GM21529 (cell line): ENCODE data around the gene LORICRIN.
"Not testable (repeated sequence)": the region's sequence is repeated elsewhere in the genome, so short reads cannot be mapped to it uniquely, and the experiment has no call there.

Experiments used
- ATAC-seq: cut with Tn5 transposase; IDR thresholded peaks from one replicate; pipeline ENCODE4 v1.9.1; 2021; ENCODE audit not compliant: unreplicated experiment

LORICRIN gene, protein sequence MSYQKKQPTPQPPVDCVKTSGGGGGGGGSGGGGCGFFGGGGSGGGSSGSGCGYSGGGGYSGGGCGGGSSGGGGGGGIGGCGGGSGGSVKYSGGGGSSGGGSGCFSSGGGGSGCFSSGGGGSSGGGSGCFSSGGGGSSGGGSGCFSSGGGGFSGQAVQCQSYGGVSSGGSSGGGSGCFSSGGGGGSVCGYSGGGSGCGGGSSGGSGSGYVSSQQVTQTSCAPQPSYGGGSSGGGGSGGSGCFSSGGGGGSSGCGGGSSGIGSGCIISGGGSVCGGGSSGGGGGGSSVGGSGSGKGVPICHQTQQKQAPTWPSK

GRCh38 chr1:153259387-153259786 is at the start of gene LORICRIN:
Gene LORICRIN, plus strand, starts transcription at chr1:153259687. Its CDS starts 1,263 bp downstream, at chr1:153260950.
- no peak for ATAC-seq

DNA sequence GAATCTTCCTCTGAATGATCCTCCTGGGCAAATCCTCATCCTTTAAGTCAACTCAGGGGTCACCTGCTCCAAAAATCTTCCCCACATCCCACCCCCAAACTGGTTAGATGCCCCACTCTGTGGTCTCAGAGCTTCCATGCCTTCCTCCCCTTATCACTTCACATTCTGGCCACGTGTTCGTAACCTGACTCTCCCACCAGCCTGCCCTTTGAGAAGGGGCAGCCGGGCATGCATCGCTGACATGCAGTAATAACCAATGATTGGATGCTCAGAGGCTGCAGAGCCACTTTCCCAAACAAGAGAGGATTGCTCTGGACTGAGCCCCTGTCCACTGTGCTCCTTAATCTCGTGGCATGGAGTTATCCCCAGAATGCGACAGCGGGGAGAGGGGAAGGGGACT is 49.3 kb upstream of the LORICRIN start:
- ATAC-seq, result no peak

- ATAC-seq, result no peak
Measured at GRCh38 chr1:153212201-153212600, 47.3 kb upstream of the LORICRIN start.

- ATAC-seq, result no peak
Measured at GRCh38 chr1:153213519-153213918, 46.0 kb upstream of the LORICRIN start.

- no peak for ATAC-seq
Measured at GRCh38 chr1:153217212-153217611, 42.3 kb upstream of the LORICRIN start, which contains the start of gene PRR9. Gene PRR9, plus strand, starts transcription at chr1:153217584. Its CDS starts 561 bp downstream, at chr1:153218145.

GRCh38 chr1:153217744-153218416 is 41.6 kb upstream of the LORICRIN start:
- no peak for ATAC-seq

- no peak for ATAC-seq
Measured at GRCh38 chr1:153220606-153221303, 38.7 kb upstream of the LORICRIN start.

DNA sequence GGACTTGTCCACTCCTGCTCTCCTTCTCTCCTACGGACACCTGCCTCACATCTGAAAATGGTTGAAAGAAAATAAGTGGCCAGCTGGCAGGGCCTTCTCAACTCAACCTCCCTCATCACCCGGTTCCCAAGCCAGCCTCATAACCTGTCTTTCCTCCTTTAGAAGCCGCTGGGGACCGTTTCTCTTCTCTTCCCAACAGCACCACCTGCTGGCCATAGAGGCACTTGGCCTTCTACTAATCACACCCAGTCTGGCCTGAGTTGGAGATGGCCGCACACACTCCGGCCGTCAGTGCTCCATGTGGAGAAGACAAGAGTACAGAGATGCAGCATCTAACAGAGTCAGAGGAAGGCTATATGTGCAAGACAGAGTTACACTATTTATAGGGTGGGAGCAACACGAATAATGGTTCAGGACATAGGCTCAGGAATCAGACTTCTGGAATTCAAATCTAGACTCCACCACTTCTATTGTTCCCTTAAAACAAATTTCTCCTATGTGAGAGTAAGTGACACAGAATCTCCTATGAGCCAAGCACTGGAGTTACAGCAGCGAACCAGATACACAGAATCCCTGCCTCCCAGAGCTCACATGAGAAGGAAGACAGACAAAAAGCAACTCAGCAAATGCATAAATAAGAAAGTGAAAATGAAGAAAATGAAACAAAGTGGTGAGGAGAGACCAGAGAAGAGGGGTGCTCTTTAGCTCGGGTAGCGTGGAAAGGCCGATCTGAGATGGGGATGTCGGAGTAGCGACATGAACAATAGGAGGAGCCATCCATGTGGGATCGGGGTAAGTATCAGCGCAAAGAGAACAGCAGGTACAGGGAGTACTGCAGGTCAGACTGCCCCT is 36.2 kb upstream of the LORICRIN start:
- peak; percentile 81 for ATAC-seq

GRCh38 chr1:153227810-153228209 is 31.7 kb upstream of the LORICRIN start:
- no peak for ATAC-seq

GRCh38 chr1:153228491-153228890 is 31.0 kb upstream of the LORICRIN start:
- no peak for ATAC-seq

DNA sequence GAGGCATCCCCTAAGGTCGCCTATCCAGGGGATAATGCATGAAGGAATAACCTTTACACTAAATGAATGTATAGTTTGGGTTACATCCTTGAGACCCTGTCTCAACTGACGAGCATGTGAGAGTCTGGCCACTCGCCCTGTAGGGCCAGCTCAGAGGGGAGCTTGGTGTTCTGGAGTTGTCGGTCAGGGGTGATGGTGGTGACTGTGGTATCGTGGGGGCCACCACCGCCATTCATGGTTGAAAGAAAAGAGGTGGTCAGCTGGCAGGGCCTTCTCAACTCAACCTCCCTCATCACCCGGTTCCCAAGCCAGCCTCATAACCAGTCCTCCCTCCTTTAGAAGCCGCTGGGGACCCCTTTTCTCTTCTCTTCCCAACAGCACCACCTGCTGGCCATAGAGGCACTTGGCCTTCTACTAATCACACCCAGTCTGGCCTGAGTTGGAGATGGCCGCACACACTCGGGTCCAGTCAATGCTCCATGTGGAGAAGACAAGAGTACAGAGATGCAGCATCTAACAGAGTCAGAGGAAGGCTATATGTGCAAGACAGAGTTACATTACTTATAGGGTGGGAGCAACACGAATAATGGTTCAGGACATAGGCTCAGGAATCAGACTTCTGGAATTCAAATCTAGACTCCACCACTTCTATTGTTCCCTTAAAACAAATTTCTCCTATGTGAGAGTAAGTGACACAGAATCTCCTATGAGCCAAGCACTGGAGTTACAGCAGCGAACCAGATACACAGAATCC is 30.2 kb upstream of the LORICRIN start:
- ATAC-seq, result not testable (repeated sequence)

DNA sequence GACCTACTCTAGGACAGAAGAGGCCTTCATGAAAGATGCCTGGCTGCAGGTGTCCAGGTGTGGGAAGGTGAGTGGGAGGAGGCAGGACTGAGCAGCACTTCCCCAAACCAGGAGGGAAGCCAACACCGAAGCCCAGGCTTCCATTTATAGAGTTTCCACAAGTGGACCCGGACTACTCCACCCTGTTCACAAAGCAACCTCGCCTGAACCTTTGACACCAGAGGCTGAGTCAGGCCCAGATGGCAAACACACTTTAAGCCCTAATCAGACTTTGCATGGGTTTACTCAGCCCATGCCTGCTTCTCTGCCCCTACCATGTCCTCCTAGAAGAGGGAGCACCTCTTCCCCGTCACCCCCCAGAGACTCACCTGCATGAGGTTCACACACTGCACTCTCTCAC is 28.1 kb upstream of the LORICRIN start:
- ATAC-seq, result no peak

- no peak for ATAC-seq
Measured at GRCh38 chr1:153231785-153232184, 27.7 kb upstream of the LORICRIN start.

- ATAC-seq, result no peak
Measured at GRCh38 chr1:153232553-153232952, 26.9 kb upstream of the LORICRIN start.

DNA sequence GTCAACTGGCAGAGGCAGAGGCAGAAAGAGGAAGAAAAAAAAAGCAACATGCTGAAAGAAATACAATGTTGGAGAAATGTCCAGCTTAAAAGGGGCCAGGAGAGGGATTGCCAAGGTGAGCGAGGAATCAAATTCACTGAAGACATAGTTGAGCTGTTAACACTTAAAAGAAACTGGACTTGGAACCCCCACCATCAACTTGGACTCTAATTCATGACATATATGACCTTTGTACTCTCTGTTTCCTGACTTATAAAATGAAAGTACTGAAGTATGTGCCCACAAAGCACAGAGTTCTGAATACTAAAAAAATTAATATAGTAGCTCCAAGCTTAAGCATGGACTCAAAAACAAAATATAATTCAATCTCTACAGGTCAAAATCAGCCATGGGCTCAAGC is 26.0 kb upstream of the LORICRIN start:
- no peak for ATAC-seq

GRCh38 chr1:153238527-153238926 is 21.0 kb upstream of the LORICRIN start:
- no peak for ATAC-seq

DNA sequence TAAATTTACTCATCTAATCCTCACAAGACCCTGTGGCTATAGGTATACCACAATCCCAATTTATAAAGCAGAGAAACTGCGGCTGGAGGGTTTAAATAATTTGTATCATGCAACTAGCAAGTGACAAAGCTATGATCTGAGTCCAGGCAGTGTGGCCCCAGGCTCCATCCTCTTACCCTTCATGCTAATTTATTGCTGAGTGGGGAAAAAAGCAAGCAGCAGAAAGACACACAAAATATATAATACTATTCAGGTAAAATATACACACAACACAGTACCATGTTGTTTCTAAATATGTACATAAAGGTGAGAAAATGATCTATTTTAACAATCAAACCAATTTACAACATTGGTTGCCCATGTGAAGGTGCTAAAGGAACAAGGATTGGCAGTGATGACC is 17.3 kb upstream of the LORICRIN start:
- no peak for ATAC-seq

- no peak for ATAC-seq
Measured at GRCh38 chr1:153245466-153245865, 14.0 kb upstream of the LORICRIN start.

DNA sequence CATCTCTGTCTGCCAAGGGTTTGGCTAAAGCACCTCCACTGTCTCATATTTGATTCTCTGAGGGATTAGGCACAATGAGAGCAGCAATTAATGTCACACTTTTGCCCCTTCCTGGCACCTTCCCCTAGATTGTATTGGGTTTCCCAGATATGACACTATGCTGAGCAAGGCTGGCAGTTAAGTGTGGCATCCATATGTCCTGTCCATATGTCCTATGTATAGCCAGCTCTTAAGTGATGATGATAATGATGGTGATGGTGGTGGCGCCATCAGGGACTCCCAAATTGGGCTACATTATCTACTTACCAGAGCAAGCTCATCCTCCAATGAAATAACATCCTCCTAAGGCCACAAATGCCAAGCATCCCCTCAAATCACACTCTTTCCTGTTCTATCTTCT is 13.5 kb upstream of the LORICRIN start:
- ATAC-seq, result no peak

DNA sequence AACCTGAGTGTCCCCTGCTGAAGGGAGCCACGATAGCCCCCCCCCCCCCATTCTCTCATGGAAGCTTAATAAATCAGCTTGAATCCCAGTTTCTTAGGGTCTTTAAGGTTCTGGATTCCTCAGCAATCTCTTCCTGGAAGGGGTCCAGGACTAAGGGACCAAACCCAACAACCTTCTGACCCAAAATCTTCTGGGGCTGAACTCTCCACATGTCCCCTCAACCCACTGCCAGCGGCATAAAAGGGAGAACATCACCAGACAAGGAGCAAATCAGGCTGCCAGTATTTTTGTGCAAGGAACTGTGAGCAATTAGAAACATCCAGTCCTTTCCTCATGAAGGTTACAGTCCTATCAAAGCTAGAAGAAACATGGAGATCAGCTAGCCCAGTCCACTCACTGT is 12.7 kb upstream of the LORICRIN start:
- ATAC-seq, result no peak
